ENCODE measurements around the gene UQCRQ. TPM values are rescaled to one million over a fixed set of nuclear protein-coding genes. Genes with fewer than 3 reads are reported as not detected.

The UQCRQ gene
- total and polyA plus RNA-seq, 2 experiments from 2014 or later, result 104 to 1,308 TPM

- Histone ChIP-seq H3K4me3 (no peak overlapping the region; the same call in 1 of the 2 replicates), H3K4me2 (0 out of 2 replicates have a peak overlapping the region, but pooled peaks have one; percentile 48), H3K36me3 (ENCODE audit: insufficient read depth) (no peaks in the 10 kb centered on the region), H3K27me3 (ENCODE audit: insufficient read depth) (peaks cover 70% of the 10 kb centered on the region), H3K27ac (ENCODE audit: low read depth) (no peak overlapping the region), H3K4me1 (ENCODE audit: insufficient read depth) (peaks cover 13% of the 10 kb centered on the region), H3K9me2 (ENCODE audit: insufficient read depth) (no peaks in the 10 kb centered on the region), H4K20me1 (replicated peaks; ENCODE audit: insufficient read depth) (peaks cover 5% of the 10 kb centered on the region), H3K79me2 (replicated peaks; ENCODE audit: insufficient read depth) (no peaks in the 10 kb centered on the region), H2AFZ (peak overlapping the region; percentile 80; the same call in 1 of the 2 replicates), H3F3A (replicated peaks; ENCODE audit: low read depth) (peaks cover 20% of the 10 kb centered on the region)
- no peak overlapping the region for H3K27ac Mint-ChIP-seq
- 0 out of 3 replicates have a peak, but pooled peaks cover under 1% of the 10 kb centered on the region for H3K9me3 Mint-ChIP-seq
- ATAC-seq (peak; percentile 46), DNase-seq (ENCODE audit: low spot score) (peak; percentile 97)
- peaks cover 3% of the 10 kb centered on the region; the same call in 2 of the 3 replicates for H3K36me3 Mint-ChIP-seq (ENCODE audit: low read depth)
- no peak overlapping the region for H3K4me3 Mint-ChIP-seq
- peaks cover 29% of the 10 kb centered on the region for H3K27me3 Mint-ChIP-seq (ENCODE audit: insufficient read depth, low read depth, poor library complexity)
- H3K4me1 Mint-ChIP-seq, result peaks cover 11% of the 10 kb centered on the region
- TF ChIP-seq EZH2 (IDR thresholded peaks at IDR 0.05; ENCODE audit: low read depth, unreplicated experiment), result peak; percentile 18
- peak; percentile 94 to 96 for TF ChIP-seq CTCF (conservative IDR thresholded peaks at IDR 0.05; ENCODE audit: low read depth in 2 of 2)
- TF ChIP-seq ZNF331 (CRISPR knock-in tag; IDR thresholded peaks at IDR 0.05; ENCODE audit: low read depth), result no peak
Measured at GRCh38 chr5:132820162-132820754, 46.2 kb upstream of the UQCRQ start.

GRCh38 chr5:132821350-132821749, 45.1 kb upstream of the UQCRQ start:
- Mint-ChIP-seq H3K4me1 (peaks cover 13% of the 10 kb centered on the region), H3K9me3 (no peaks in the 10 kb centered on the region), H3K27ac (no peak overlapping the region), H3K4me3 (no peak overlapping the region), H3K27me3 (ENCODE audit: insufficient read depth, low read depth, poor library complexity) (peaks cover 28% of the 10 kb centered on the region), H3K36me3 (ENCODE audit: low read depth) (peaks cover 3% of the 10 kb centered on the region; the same call in 2 of the 3 replicates)
- ATAC-seq (no peak), DNase-seq (ENCODE audit: low spot score) (no peak)
- no peak overlapping the region for H3K4me2 ChIP-seq
- peaks cover 16% of the 10 kb centered on the region for H3K4me1 ChIP-seq (ENCODE audit: insufficient read depth)
- TF ChIP-seq EZH2phosphoT487 (IDR thresholded peaks at IDR 0.05; ENCODE audit: unreplicated experiment) (no peak), REST (IDR thresholded peaks at IDR 0.05; ENCODE audit: unreplicated experiment) (no peak), ZNF331 (CRISPR knock-in tag; IDR thresholded peaks at IDR 0.05; ENCODE audit: low read depth) (no peak), EZH2 (IDR thresholded peaks at IDR 0.05; ENCODE audit: low read depth, unreplicated experiment) (no peak), ZNF114 (CRISPR knock-in tag; IDR thresholded peaks at IDR 0.05) (no peak), NANOG (IDR thresholded peaks at IDR 0.05; ENCODE audit: borderline replicate concordance) (no peak)
- no peak overlapping the region for H3K4me3 ChIP-seq
- no peaks in the 10 kb centered on the region for H3K9me2 ChIP-seq (ENCODE audit: insufficient read depth)
- no peak overlapping the region for H2AFZ ChIP-seq
- H3K36me3 ChIP-seq (ENCODE audit: insufficient read depth), result no peaks in the 10 kb centered on the region
- H3K79me2 ChIP-seq (replicated peaks; ENCODE audit: insufficient read depth), result no peaks in the 10 kb centered on the region
- H4K20me1 ChIP-seq (replicated peaks; ENCODE audit: insufficient read depth), result no peaks in the 10 kb centered on the region; the same call in 1 of the 2 replicates
- H3K27ac ChIP-seq (ENCODE audit: low read depth), result no peak overlapping the region
- peaks cover 69% of the 10 kb centered on the region for H3K27me3 ChIP-seq (ENCODE audit: insufficient read depth)
- H3F3A ChIP-seq (replicated peaks; ENCODE audit: low read depth), result peaks cover 20% of the 10 kb centered on the region

Data from GM23338 (cell line).